Activated naive CD4-positive, alpha-beta T cell treated with anti-CD3 and anti-CD28 coated beads, Interleukin-2, amount 50 U/mL, for 24 hours (primary cell): ENCODE measurements around the gene FARS2.

ENCODE experiments used
- H3K27ac Mint-ChIP-seq: one replicate; pipeline ENCODE4 v1.8.0; 2021; ENCODE audit warnings: mild to moderate bottlenecking, mixed read lengths
- H3K27me3 Mint-ChIP-seq: one replicate; pipeline ENCODE4 v1.8.0; 2021; ENCODE audit warnings: mixed read lengths
- H3K36me3 Mint-ChIP-seq: one replicate; pipeline ENCODE4 v1.8.0; 2021; ENCODE audit warnings: mixed read lengths
- H3K4me1 Mint-ChIP-seq: one replicate; pipeline ENCODE4 v1.8.0; 2021; ENCODE audit warnings: mixed read lengths
- H3K4me3 Mint-ChIP-seq: one replicate; pipeline ENCODE4 v1.8.0; 2021; ENCODE audit warnings: mild to moderate bottlenecking, mixed read lengths
- H3K9me3 Mint-ChIP-seq: one replicate; pipeline ENCODE4 v1.8.0; 2021; ENCODE audit warnings: mixed read lengths

FARS2 gene

DNA sequence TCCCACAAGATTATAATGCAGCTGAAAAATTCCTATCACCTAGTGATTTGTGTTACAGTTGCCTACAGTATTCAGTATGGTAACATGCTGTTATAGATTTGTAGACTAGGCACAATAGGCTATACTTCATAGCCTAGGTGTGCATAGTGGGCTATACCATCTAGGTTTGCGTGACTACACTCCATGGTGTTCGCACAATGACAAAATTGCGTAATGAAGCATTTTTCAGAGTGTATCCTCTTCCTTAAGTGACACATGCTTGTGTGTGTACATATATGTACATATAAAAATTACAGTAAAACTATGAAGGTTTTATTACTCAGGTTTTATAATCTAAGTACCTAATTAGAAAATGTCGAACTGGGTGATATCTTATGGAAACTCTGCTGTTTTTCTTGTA is 133.0 kb downstream of the FARS2 start:
- H3K27ac Mint-ChIP-seq = no peak overlapping the region
- H3K4me3 Mint-ChIP-seq = no peak overlapping the region
- H3K9me3 Mint-ChIP-seq = no peaks in the 10 kb centered on the region

DNA sequence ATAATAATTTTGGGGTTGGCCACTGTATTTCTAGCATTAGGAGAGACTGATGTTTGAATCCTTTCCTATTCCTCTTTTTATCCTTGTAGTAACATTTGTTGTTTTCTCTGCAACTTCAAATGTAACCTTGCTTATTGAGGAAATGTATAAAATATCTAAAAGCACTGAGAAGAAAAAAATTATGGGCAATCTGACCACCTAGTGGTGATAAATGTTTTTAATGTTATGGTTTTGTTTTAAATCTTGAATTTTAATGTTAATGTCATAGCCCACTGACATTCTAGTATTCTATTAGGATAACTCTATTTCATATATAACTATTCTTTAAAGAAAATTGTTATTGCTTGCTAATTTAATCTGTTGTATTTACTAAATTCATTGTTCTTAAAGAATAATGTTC is 134.4 kb downstream of the FARS2 start:
- Mint-ChIP-seq H3K36me3 (no peaks in the 10 kb centered on the region), H3K27me3 (no peaks in the 10 kb centered on the region), H3K27ac (no peak overlapping the region), H3K4me3 (no peak overlapping the region), H3K4me1 (peaks cover 24% of the 10 kb centered on the region), H3K9me3 (no peaks in the 10 kb centered on the region)

More for the DNA sequence above, 133.0 kb downstream of the FARS2 start:
- H3K27me3 Mint-ChIP-seq = no peaks in the 10 kb centered on the region
- H3K4me1 Mint-ChIP-seq = peaks cover 17% of the 10 kb centered on the region
- H3K36me3 Mint-ChIP-seq = no peaks in the 10 kb centered on the region

DNA sequence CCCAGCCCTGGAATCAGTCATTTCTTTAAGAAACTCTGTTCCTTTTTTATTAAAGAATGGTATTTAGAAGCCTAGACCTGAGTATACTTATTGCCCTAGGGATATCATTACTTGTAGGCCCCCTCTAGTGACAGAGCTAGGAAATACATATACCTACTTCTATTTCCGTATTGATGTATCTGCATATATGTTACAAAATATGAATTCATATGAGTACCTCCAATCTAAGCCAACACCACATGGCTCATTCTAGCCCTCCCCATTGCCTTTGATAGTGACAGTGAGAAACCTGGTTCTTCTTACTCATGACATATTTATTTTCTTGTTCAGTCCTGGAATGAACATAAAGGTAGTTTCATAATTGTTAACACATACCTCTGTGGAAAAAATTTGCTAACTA is 137.2 kb downstream of the FARS2 start:
- no peak overlapping the region for H3K4me3 Mint-ChIP-seq
- peaks cover 33% of the 10 kb centered on the region for H3K4me1 Mint-ChIP-seq
- no peaks in the 10 kb centered on the region for H3K27me3 Mint-ChIP-seq
- H3K36me3 Mint-ChIP-seq = peaks cover 5% of the 10 kb centered on the region
- H3K27ac Mint-ChIP-seq = no peak overlapping the region
- no peaks in the 10 kb centered on the region for H3K9me3 Mint-ChIP-seq

DNA sequence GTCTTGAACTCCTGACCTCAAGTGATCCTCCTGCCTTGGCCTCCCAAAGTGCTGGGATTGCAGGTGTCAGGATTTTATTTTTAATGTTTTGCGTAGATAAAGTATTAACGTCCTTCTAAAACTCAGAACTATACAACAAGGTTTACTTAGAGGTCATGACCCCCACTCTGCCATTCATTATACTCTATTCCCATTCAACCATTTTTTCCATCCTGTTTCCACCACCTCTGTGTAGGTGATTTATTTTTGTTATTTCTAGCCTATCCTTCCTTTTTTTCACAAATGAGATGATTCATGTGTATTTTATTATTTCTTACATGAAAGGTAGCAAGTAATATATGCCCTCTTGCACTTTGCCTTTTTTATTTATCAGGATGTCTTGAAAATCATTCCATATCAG is 138.1 kb downstream of the FARS2 start:
- peaks cover 9% of the 10 kb centered on the region for H3K36me3 Mint-ChIP-seq
- H3K27ac Mint-ChIP-seq = no peak overlapping the region
- peaks cover 34% of the 10 kb centered on the region for H3K4me1 Mint-ChIP-seq
- no peaks in the 10 kb centered on the region for H3K9me3 Mint-ChIP-seq
- no peak overlapping the region for H3K4me3 Mint-ChIP-seq
- H3K27me3 Mint-ChIP-seq = no peaks in the 10 kb centered on the region

DNA sequence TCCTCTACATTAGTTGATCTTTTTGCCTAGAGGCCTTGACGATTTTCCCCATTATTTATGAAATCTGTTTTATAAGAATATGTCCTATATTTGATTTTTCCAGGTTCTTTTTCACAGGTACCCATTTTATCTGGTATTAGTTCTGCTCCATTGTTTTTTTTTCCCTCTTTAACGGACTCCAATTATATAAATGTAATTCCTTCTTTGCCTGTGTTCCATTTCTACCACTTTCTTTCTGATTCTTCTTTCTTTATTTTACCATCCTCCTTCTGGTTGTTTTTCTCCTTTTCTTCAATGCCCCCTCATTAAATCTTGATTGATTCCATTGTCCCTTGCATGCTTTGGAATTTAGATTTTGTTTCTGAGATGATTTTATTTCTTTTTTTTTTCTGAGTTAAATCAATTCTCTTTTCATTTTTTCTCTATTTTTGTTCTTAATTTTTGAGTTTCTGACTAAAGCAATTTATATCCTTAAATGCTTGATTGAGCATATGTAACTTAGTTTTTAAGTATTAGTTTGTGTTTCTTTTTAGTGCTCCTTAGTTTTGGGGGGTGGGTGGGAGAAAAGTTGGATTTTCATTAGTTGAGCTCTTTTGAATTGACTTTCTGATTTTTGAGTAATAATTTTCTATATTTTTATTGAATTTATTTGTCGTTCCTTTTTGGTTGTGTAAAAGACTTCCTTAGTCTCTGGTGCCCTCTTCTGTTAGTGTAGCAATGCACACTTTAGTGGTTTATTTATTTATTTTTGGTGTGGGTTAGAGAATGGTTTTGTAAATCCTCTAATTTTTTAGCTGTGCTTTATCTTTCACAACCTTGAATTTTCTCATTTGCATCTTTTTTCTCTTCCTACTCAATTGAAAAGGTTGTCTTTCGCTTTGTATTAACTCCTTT is 140.8 kb downstream of the FARS2 start:
- peaks cover 11% of the 10 kb centered on the region for H3K36me3 Mint-ChIP-seq
- H3K9me3 Mint-ChIP-seq = no peaks in the 10 kb centered on the region
- H3K27me3 Mint-ChIP-seq = no peaks in the 10 kb centered on the region
- no peak overlapping the region for H3K27ac Mint-ChIP-seq
- no peak overlapping the region for H3K4me3 Mint-ChIP-seq
- peaks cover 34% of the 10 kb centered on the region for H3K4me1 Mint-ChIP-seq

DNA sequence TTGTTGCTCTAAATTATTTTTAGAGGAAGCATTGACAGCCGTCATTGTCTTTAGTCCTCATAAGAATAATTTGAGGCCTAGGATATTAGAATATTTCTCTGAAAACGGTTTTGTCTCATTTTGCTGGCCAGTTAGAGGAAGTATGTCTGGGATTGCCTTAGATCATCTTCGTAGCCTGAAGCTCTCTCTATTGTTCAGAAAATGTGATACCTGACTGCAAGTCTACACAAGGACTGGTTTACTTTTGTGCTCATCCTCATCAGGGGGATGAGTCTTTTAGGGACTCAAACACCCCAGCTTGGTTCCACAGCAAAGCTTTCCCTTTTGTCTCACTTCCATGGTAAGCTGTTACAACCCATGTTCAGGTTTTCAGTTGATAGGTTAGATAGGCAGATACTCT is 141.8 kb downstream of the FARS2 start:
- Mint-ChIP-seq H3K27ac (no peak overlapping the region), H3K36me3 (peaks cover 12% of the 10 kb centered on the region), H3K9me3 (no peaks in the 10 kb centered on the region), H3K27me3 (no peaks in the 10 kb centered on the region), H3K4me1 (peaks cover 34% of the 10 kb centered on the region), H3K4me3 (no peak overlapping the region)

DNA sequence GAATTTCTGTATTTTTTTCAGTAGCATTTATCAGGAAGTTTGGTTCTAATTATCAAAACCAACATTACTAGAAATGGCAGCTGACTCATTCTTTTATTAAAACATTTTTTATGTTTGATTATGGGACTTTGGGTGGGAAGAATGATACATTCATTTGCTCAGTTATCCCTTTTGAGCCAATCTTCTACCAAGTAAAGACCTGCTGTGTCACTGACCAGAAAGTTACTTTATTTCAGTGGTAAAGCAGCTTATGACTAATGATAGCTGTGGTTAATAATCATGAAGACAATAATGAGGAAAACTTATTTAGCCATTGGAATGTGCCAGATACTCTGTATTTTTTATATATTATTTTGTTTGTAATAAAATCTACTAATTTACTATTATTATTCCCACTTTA is 142.3 kb downstream of the FARS2 start:
- Mint-ChIP-seq H3K36me3 (peaks cover 17% of the 10 kb centered on the region), H3K27ac (no peak overlapping the region), H3K9me3 (no peaks in the 10 kb centered on the region), H3K4me3 (no peak overlapping the region), H3K4me1 (peaks cover 30% of the 10 kb centered on the region), H3K27me3 (no peaks in the 10 kb centered on the region)

DNA sequence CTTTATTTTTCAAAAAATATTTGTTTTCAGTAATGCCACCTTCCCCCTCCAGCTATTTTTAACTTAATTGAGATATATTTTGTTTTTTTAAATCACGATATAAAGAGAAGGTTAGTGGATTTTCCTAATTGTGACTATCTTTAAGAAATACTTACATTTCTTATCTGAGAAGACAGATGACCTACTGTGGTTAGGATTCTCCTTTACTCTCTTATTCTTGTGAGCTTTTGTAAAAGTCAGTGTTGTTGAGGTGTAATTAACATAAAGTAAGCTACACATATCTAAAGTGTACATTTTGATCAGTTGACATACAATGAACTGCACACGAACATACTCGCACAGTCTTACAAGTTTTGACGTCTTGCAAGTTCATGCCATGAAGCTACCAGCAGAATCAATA is 144.7 kb downstream of the FARS2 start:
- Mint-ChIP-seq H3K9me3 (no peaks in the 10 kb centered on the region), H3K4me1 (peaks cover 16% of the 10 kb centered on the region), H3K4me3 (no peak overlapping the region), H3K27me3 (no peaks in the 10 kb centered on the region), H3K27ac (no peak overlapping the region), H3K36me3 (peaks cover 20% of the 10 kb centered on the region)

DNA sequence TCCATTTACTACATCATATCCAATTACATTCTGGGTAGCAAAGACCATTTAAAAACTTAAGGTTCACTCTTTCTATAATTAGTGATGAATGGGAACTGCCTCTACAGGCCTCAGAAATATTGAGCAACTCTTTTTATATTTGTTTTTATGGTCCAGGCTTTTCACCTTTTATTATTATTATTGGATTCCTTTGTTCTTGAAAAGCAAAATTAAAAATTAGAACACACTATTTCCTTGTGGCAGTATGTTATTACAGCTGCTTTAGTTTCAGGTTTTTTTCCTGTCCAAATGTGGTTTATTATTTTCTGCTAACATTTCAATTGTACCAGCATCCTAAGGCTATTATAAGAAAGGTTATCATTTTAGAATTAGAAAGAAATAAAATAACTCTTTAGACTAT is 150.1 kb downstream of the FARS2 start:
- Mint-ChIP-seq H3K27ac (no peak overlapping the region), H3K9me3 (no peaks in the 10 kb centered on the region), H3K36me3 (peaks cover 18% of the 10 kb centered on the region), H3K27me3 (no peaks in the 10 kb centered on the region), H3K4me3 (no peak overlapping the region), H3K4me1 (no peaks in the 10 kb centered on the region)

DNA sequence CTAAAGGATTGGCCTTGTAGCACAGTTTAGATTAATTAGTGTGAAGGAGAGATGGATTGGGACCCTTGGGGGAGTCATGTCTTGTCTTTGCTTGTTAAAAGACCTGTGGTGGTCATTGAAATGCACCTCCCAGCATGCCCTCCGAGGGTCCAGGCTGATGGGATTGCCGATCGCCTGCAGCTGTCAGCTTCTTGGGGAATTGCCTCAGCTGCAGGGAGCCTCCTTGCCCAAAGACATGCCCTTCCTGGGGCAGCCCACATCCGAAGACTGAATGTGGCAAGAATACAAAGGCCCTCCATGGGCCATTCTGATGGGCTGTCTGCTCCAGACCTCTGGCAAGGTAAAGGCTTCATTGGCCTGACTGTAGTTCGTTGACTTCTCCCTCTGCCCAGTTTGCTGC is 150.7 kb downstream of the FARS2 start:
- H3K9me3 Mint-ChIP-seq = no peaks in the 10 kb centered on the region

DNA sequence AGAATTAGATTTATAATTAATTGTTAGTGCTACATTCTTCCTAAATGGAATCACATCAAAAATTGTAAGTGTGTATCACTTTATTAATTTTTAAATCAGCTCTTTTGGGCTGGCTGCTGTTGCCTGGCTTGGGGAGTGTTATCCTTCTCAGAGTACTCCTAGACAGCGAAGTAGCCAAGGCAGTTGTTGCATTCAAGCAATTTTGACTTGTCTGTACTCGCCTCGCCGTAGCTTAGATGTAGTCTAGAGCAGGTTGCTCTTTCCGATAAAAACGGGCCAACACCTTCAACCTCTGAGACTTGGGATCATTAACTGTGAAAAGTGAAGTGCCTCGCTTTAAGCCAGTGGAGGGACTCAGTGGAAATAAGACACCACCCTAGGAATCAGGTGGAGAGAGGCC is 151.3 kb downstream of the FARS2 start:
- H3K36me3 Mint-ChIP-seq = peaks cover 21% of the 10 kb centered on the region
- H3K27ac Mint-ChIP-seq = no peak overlapping the region
- H3K27me3 Mint-ChIP-seq = no peaks in the 10 kb centered on the region
- H3K4me3 Mint-ChIP-seq = no peak overlapping the region
- peaks cover 3% of the 10 kb centered on the region for H3K9me3 Mint-ChIP-seq
- peaks cover 3% of the 10 kb centered on the region for H3K4me1 Mint-ChIP-seq

More for the DNA sequence above, 150.7 kb downstream of the FARS2 start:
- Mint-ChIP-seq H3K27me3 (no peaks in the 10 kb centered on the region), H3K4me3 (no peak overlapping the region), H3K4me1 (no peaks in the 10 kb centered on the region), H3K27ac (no peak overlapping the region), H3K36me3 (peaks cover 18% of the 10 kb centered on the region)

DNA sequence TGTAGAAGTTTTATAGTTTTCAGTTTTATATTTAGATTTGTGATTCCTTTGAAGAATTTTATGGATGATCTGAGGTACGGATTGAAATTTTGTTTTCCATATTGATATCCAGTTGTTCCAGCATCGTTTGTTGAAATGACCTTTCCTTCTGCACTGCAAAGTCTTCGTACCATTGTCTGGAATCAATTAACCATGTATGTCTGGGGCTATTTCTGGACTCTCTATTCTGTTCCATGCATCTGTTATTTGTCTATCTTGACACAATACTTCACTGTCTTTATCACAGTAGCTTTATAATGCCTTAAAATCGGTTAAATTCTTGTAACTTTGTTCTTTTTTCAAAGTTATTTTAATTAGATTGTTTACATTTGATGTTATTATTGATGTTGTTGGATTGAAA is 154.9 kb downstream of the FARS2 start:
- Mint-ChIP-seq H3K27me3 (no peaks in the 10 kb centered on the region), H3K4me1 (peaks cover 8% of the 10 kb centered on the region), H3K9me3 (peaks cover 8% of the 10 kb centered on the region), H3K4me3 (no peak overlapping the region), H3K36me3 (peaks cover 21% of the 10 kb centered on the region), H3K27ac (no peak overlapping the region)

DNA sequence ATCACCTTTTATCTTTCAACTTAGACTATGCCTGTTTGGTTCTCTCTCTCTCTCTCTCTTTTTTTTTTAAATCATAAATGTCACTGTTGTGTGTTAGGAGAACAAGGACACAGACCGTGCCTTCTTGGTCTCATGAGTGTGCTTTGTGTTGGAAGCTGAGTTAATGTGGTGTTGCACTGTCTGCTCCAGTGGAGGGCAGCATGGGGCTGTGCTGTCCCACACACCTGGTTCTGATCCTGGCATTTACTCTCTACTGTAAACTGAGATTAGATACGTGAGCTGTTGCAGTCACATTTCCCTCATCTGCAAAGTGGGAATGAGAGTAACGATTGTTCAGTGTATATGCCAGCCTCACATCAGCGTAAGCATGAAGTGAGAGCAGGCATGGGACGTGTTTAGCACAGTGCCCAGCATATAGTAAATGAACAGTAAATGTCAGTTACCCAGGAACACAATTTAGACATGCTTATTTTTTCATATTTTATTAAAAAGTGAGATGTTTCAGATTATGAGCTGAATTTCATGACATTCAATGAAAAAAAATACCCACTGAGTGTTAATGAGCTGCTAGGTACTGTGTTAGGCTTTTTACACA is 161.1 kb downstream of the FARS2 start:
- Mint-ChIP-seq H3K36me3 (peaks cover 19% of the 10 kb centered on the region), H3K4me1 (peaks cover 36% of the 10 kb centered on the region), H3K9me3 (peaks cover 7% of the 10 kb centered on the region), H3K4me3 (no peak overlapping the region), H3K27ac (peak overlapping the region; percentile 38), H3K27me3 (no peaks in the 10 kb centered on the region)

DNA sequence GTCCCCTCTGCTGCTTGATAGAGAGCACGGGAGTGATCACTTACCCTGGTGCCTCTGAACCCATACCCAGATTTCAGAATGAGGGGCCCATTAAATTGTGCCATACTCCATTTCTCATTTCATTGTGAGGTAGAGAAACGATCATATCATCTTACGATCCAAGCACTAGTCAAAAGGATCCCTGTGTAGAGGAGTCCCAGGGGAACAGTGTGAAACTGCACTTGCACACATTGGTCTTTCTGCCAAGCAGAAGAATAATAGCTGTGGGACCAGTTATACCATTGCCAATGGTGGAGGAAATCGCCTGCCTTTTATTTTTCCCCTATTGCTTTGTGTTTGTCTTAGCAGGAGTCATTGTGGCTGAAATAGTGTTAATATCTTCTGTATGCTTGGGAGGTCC is 161.9 kb downstream of the FARS2 start:
- no peaks in the 10 kb centered on the region for H3K27me3 Mint-ChIP-seq
- peaks cover 32% of the 10 kb centered on the region for H3K4me1 Mint-ChIP-seq
- no peaks in the 10 kb centered on the region for H3K9me3 Mint-ChIP-seq
- H3K36me3 Mint-ChIP-seq = peaks cover 16% of the 10 kb centered on the region
- no peak overlapping the region for H3K27ac Mint-ChIP-seq
- H3K4me3 Mint-ChIP-seq = no peak overlapping the region

DNA sequence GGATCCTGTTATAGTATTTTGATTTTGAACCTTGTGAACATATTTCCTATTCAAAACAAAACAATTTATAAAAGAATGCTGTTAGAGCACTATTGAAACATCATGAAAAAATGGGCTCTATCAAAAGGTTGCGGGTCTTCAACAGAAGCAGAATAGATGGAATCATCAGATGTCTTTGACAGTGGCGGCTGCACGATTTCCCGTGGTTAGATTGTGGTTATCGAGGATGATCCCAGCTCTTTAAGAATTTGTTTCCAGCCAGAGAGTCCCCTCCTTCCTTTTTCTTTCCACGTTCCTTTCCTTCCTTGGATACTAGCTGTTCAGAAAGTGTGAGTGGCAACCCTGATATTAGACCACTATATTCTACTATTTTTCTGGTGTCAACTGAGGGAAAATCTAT is 163.4 kb downstream of the FARS2 start:
- H3K4me1 Mint-ChIP-seq = peaks cover 29% of the 10 kb centered on the region
- no peak overlapping the region for H3K4me3 Mint-ChIP-seq
- peaks cover 14% of the 10 kb centered on the region for H3K36me3 Mint-ChIP-seq
- no peaks in the 10 kb centered on the region for H3K9me3 Mint-ChIP-seq
- no peaks in the 10 kb centered on the region for H3K27me3 Mint-ChIP-seq
- no peak overlapping the region for H3K27ac Mint-ChIP-seq

DNA sequence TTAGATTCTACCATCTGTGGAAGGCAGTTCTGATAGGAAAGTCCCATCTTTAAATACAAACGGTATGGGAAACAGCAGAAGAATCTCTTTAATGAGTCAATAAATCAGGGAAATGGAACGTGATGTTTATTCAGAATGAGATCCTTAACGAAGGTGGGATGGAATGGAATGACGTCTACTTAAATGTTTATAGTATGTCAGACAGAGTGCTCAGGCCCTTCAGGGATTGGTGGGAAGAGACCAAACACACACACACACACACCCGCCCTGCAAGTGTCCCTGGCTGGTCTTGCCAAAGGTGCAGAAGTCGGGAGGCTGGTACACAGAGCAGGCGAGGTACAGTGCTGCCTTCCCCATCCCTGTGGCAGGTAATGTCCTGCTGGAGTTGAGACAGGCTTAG is 164.0 kb downstream of the FARS2 start:
- no peak overlapping the region for H3K27ac Mint-ChIP-seq
- no peaks in the 10 kb centered on the region for H3K27me3 Mint-ChIP-seq
- H3K9me3 Mint-ChIP-seq = no peaks in the 10 kb centered on the region
- H3K4me3 Mint-ChIP-seq = no peak overlapping the region
- H3K4me1 Mint-ChIP-seq = peaks cover 29% of the 10 kb centered on the region
- peaks cover 11% of the 10 kb centered on the region for H3K36me3 Mint-ChIP-seq
